ENCODE measurements around the gene RNF224.

The RNF224 gene

GRCh38 chr9:137243626-137244485 lies 16.6 kb downstream of the RNF224 start:
- WGBS, 2 experiments (ENCODE audit: insufficient coverage in 2 of 2), result 68 to 83% methylated on average over 10 to 13 of the region's 15 CpGs
- Histone ChIP-seq H3K4me3 (ENCODE audit: extremely low read depth, insufficient read depth, low read length, poor library complexity, severe bottlenecking) (no peak overlapping the region), H3K9me3 (ENCODE audit: control insufficient read depth, low read length) (no peaks in the 10 kb centered on the region), H3K27ac (ENCODE audit: low read depth, low read length, severe bottlenecking) (no peak overlapping the region), H3K4me1 (ENCODE audit: control insufficient read depth, insufficient read depth, low read length, poor library complexity, severe bottlenecking) (peaks cover 8% of the 10 kb centered on the region), H3K36me3 (ENCODE audit: control insufficient read depth, insufficient read depth, low read length) (peaks cover 27% of the 10 kb centered on the region)

- Histone ChIP-seq H3K4me3 (ENCODE audit: extremely low read depth, insufficient read depth, low read length, poor library complexity, severe bottlenecking) (no peak overlapping the region), H3K36me3 (ENCODE audit: control insufficient read depth, insufficient read depth, low read length) (peaks cover 27% of the 10 kb centered on the region), H3K4me1 (ENCODE audit: control insufficient read depth, insufficient read depth, low read length, poor library complexity, severe bottlenecking) (peaks cover 8% of the 10 kb centered on the region), H3K9me3 (ENCODE audit: control insufficient read depth, low read length) (no peaks in the 10 kb centered on the region), H3K27ac (ENCODE audit: low read depth, low read length, severe bottlenecking) (no peak overlapping the region)
- 76 to 79% methylated on average over 30 to 35 of the region's 36 CpGs for WGBS, 2 experiments (ENCODE audit: insufficient coverage in 2 of 2)
Measured at GRCh38 chr9:137244486-137245449, 17.5 kb downstream of the RNF224 start.

- Histone ChIP-seq H3K4me1 (ENCODE audit: control insufficient read depth, insufficient read depth, low read length, poor library complexity, severe bottlenecking) (peaks cover 8% of the 10 kb centered on the region), H3K27ac (ENCODE audit: low read depth, low read length, severe bottlenecking) (no peak overlapping the region), H3K36me3 (ENCODE audit: control insufficient read depth, insufficient read depth, low read length) (peaks cover 27% of the 10 kb centered on the region), H3K4me3 (ENCODE audit: extremely low read depth, insufficient read depth, low read length, poor library complexity, severe bottlenecking) (no peak overlapping the region), H3K9me3 (ENCODE audit: control insufficient read depth, low read length) (no peaks in the 10 kb centered on the region)
- 92 to 96% methylated on average over 20 to 25 of the region's 25 CpGs for WGBS, 2 experiments (ENCODE audit: insufficient coverage in 2 of 2)
Measured at GRCh38 chr9:137245450-137246421, 18.4 kb downstream of the RNF224 start.

- 75 to 78% methylated on average over 13 to 19 of the region's 20 CpGs for WGBS, 2 experiments (ENCODE audit: insufficient coverage in 2 of 2)
- no peak overlapping the region for H3K4me3 ChIP-seq (ENCODE audit: extremely low read depth, insufficient read depth, low read length, poor library complexity, severe bottlenecking)
Measured at GRCh38 chr9:137247135-137247915, 20.0 kb downstream of the RNF224 start.

GRCh38 chr9:137247916-137248175 lies 20.5 kb downstream of the RNF224 start:
- no peak overlapping the region for H3K27ac ChIP-seq (ENCODE audit: low read depth, low read length, severe bottlenecking)
- H3K4me1 ChIP-seq (ENCODE audit: control insufficient read depth, insufficient read depth, low read length, poor library complexity, severe bottlenecking), result peaks cover 5% of the 10 kb centered on the region
- no peak overlapping the region for H3K4me3 ChIP-seq (ENCODE audit: extremely low read depth, insufficient read depth, low read length, poor library complexity, severe bottlenecking)
- H3K9me3 ChIP-seq (ENCODE audit: control insufficient read depth, low read length), result no peaks in the 10 kb centered on the region
- 85 to 86% methylated on average over 2 of the region's 6 CpGs for WGBS, 2 experiments (ENCODE audit: insufficient coverage in 2 of 2)
- H3K36me3 ChIP-seq (ENCODE audit: control insufficient read depth, insufficient read depth, low read length), result peaks cover 13% of the 10 kb centered on the region

More at GRCh38 chr9:137247135-137247915, 20.0 kb downstream of the RNF224 start:
- no peaks in the 10 kb centered on the region for H3K9me3 ChIP-seq (ENCODE audit: control insufficient read depth, low read length)
- H3K4me1 ChIP-seq (ENCODE audit: control insufficient read depth, insufficient read depth, low read length, poor library complexity, severe bottlenecking), result peaks cover 10% of the 10 kb centered on the region
- no peak overlapping the region for H3K27ac ChIP-seq (ENCODE audit: low read depth, low read length, severe bottlenecking)
- H3K36me3 ChIP-seq (ENCODE audit: control insufficient read depth, insufficient read depth, low read length), result peaks cover 18% of the 10 kb centered on the region

GRCh38 chr9:137250329-137251193 lies 23.3 kb downstream of the RNF224 start:
- Histone ChIP-seq H3K36me3 (ENCODE audit: control insufficient read depth, insufficient read depth, low read length) (no peaks in the 10 kb centered on the region), H3K27ac (ENCODE audit: low read depth, low read length, severe bottlenecking) (no peak overlapping the region), H3K9me3 (ENCODE audit: control insufficient read depth, low read length) (no peaks in the 10 kb centered on the region), H3K4me1 (ENCODE audit: control insufficient read depth, insufficient read depth, low read length, poor library complexity, severe bottlenecking) (peaks cover 10% of the 10 kb centered on the region), H3K4me3 (ENCODE audit: extremely low read depth, insufficient read depth, low read length, poor library complexity, severe bottlenecking) (no peak overlapping the region)
- WGBS, 2 experiments (ENCODE audit: insufficient coverage in 2 of 2), result 86 to 88% methylated on average over 12 to 16 of the region's 18 CpGs

- Histone ChIP-seq H3K9me3 (ENCODE audit: control insufficient read depth, low read length) (no peaks in the 10 kb centered on the region), H3K4me1 (ENCODE audit: control insufficient read depth, insufficient read depth, low read length, poor library complexity, severe bottlenecking) (peaks cover 10% of the 10 kb centered on the region), H3K27ac (ENCODE audit: low read depth, low read length, severe bottlenecking) (no peak within 1 kb of the TSS), H3K36me3 (ENCODE audit: control insufficient read depth, insufficient read depth, low read length) (peaks cover 3% of the 10 kb centered on the region), H3K4me3 (ENCODE audit: extremely low read depth, insufficient read depth, low read length, poor library complexity, severe bottlenecking) (no peak within 1 kb of the TSS)
- WGBS, 2 experiments (ENCODE audit: insufficient coverage in 2 of 2), result 70 to 76% methylated on average over 2 to 3 of the region's 4 CpGs
Measured at GRCh38 chr9:137251194-137251461, 23.8 kb downstream of the RNF224 start, which contains the start of gene STPG3. TSS of gene STPG3 (plus strand) at chr9:137251286. CDS start at chr9:137251287, 1 bp downstream.

- 90 to 94% methylated on average over 15 to 17 of the region's 22 CpGs for WGBS, 2 experiments (ENCODE audit: insufficient coverage in 2 of 2)
- H3K4me1 ChIP-seq (ENCODE audit: control insufficient read depth, insufficient read depth, low read length, poor library complexity, severe bottlenecking), result peaks cover 15% of the 10 kb centered on the region
- H3K4me3 ChIP-seq (ENCODE audit: extremely low read depth, insufficient read depth, low read length, poor library complexity, severe bottlenecking), result no peak overlapping the region
- H3K36me3 ChIP-seq (ENCODE audit: control insufficient read depth, insufficient read depth, low read length), result peaks cover 9% of the 10 kb centered on the region
- no peak overlapping the region for H3K27ac ChIP-seq (ENCODE audit: low read depth, low read length, severe bottlenecking)
- no peaks in the 10 kb centered on the region for H3K9me3 ChIP-seq (ENCODE audit: control insufficient read depth, low read length)
Measured at GRCh38 chr9:137251490-137252268, 24.4 kb downstream of the RNF224 start.
